Activated effector memory CD4-positive, alpha-beta T cell treated with Interleukin-2 at 50 U/mL for 16 hours (primary cell): ENCODE measurements around the gene MORN1.
A peak's percentile ranks its signal among the peaks of the same experiment; 100 is the strongest.
"Not testable (repeated sequence)": the region's sequence is repeated elsewhere in the genome, so short reads cannot be mapped to it uniquely, and the experiment has no call there.

Experiments used
- DNase-seq: peaks from one replicate; pipeline ENCODE4 v3.0.0-alpha.2; 2020

The MORN1 gene

GRCh38 chr1:2302292-2302925 lies 88.9 kb downstream of the MORN1 start:
- DNase-seq: no peak

- DNase-seq: no peak
Measured at GRCh38 chr1:2301607-2302291, 89.6 kb downstream of the MORN1 start.

- DNase-seq: peak; percentile 89
Measured at GRCh38 chr1:2300851-2301606, 90.3 kb downstream of the MORN1 start.

DNA sequence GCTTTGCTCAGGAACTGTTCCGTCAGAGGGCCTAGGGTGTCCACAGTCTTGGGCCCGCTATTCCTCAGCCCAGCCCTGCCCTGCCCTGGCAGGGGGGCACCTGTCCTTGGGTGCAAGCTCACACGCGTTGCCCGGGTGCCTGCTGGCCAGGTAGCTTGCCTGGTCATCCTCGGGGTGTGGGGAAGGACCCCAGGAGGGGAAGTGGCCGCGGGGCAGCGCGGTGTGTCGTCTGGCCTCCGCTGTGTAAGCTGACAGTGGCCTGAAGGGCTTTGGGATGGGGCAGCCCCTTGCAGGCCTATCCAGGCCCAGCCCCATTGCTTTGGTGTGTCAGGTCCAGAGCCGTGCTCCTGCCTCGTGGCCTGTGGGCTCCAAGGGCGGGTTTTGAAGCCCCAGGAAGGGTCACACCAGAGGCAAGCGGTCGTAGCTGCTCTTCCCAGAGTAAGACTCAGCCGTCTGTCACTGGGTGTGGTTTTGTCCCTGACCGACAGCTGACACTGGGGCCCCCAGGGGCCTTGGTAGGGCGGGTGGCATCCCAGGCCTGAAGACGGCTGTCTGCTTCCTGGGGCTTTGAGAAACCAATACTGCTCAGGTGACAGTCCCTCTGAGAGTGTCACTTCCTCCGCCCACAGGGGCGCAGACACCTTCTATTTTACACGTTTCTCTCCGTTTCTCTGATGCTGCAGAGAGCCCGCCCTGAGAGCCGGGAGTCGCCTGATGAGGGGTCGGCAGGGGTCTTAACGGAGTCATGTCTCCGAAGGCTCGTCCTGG lies 91.2 kb downstream of the MORN1 start:
- DNase-seq: peak; percentile 62

DNA sequence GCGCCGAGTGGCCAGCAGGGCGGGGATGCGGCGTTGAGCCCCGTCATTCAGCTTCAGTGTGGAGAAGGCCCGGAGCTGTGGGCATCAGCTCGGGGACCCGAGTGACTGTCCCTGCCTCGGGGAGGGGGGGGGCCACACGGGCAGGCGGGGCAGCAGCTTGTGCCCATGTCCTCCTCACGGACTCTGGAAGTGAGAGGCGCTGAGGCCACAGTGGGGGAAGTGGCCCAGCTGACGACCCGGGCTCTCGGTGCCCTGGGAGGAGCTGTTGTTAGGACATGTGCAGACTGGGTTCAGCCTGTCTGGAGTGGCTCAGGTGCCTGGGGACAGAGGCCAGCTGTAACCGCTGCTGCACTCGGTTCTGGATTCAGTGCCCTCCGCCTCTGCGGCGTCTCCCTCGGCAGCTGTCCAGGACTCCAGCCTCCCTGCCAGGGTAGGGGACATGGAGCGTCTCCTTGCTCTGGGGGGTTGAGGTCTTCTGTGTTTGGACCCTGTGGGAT lies 92.2 kb downstream of the MORN1 start:
- DNase-seq: no peak

DNA sequence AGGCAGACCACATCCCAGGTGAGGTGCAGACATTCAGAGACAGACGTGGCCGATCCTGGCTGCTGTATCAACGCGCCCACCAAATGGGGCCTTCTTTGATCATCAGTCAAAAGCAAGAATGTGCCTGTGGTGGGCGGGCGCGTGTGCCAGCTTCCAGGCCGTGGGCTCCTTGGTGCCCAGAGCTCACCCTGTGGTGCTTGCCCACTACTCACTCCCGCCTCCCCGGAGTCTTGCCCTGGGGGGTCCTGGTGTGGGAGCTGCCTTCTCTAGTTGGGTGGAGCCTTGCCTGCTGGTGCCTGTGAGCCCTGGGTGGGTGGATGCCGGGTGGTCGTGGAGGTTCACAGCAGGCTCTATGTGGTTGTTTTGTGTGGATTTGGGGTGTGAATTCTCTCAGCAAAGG lies 92.7 kb downstream of the MORN1 start:
- DNase-seq: no peak

GRCh38 chr1:2297246-2298011 lies 93.9 kb downstream of the MORN1 start:
- no peak for DNase-seq

- no peak for DNase-seq
Measured at GRCh38 chr1:2296614-2297013, 94.7 kb downstream of the MORN1 start.

DNA sequence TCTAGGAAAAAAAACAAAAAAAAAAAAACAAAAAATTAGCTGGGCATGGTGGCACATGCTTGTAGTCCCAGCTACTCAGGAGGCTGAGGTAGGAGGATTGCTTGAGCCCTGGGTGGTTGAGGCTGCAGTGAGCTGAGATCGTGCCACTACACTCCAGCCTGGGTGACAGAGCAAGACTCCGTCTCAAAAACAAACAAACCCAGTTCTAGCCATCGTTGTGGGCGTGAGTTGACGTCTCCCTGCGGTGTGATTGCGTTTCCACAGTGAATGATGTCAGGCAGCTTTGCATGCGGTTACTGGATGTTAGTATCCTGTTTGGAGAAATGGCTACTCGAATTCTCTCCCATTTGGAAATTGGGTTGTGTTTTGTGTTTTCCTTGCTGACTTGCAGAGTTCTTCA lies 95.1 kb downstream of the MORN1 start:
- not testable (repeated sequence) for DNase-seq

GRCh38 chr1:2295526-2295925 lies 95.8 kb downstream of the MORN1 start:
- no peak for DNase-seq

DNA sequence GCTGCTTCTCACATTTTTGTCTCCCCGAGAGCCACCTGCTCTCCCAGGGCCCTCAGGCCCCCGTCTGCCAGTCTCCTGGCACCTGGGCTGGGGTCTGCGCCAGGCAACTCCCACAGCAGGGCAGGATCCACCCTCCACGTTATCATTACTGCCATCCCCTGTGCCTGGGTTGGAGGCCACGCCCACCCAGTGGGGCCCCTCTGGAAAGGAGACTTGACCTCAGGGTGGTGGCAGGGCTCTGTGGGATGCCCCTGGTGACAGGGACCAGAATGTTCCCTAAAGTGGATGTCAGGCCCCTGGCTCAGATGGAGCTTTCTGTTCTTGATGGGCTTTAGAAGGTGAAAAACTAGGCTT lies 96.7 kb downstream of the MORN1 start:
- DNase-seq: no peak

- DNase-seq: no peak
Measured at GRCh38 chr1:2294033-2294724, 97.2 kb downstream of the MORN1 start.

- DNase-seq: no peak
Measured at GRCh38 chr1:2292725-2293450, 98.5 kb downstream of the MORN1 start.

DNA sequence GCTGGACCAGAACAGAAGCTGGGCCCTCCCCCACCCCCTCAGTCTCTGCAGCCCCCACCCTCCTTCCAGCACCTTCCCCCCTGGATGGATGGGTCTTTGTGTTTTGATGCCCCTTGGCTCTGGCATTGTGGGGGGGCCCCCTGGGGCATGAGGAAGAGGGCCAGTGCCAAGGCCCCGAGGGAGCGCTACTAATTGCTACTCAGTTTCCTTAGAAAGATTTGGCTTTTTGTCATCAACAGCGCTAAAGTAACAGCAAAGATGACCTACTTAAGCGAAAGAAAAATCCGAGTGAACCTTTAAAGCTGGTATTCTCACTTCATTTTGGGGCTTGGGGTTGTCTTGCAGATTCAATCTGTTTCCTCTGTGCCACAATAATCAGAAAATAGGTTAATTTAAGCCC lies 99.8 kb downstream of the MORN1 start:
- no peak for DNase-seq

DNA sequence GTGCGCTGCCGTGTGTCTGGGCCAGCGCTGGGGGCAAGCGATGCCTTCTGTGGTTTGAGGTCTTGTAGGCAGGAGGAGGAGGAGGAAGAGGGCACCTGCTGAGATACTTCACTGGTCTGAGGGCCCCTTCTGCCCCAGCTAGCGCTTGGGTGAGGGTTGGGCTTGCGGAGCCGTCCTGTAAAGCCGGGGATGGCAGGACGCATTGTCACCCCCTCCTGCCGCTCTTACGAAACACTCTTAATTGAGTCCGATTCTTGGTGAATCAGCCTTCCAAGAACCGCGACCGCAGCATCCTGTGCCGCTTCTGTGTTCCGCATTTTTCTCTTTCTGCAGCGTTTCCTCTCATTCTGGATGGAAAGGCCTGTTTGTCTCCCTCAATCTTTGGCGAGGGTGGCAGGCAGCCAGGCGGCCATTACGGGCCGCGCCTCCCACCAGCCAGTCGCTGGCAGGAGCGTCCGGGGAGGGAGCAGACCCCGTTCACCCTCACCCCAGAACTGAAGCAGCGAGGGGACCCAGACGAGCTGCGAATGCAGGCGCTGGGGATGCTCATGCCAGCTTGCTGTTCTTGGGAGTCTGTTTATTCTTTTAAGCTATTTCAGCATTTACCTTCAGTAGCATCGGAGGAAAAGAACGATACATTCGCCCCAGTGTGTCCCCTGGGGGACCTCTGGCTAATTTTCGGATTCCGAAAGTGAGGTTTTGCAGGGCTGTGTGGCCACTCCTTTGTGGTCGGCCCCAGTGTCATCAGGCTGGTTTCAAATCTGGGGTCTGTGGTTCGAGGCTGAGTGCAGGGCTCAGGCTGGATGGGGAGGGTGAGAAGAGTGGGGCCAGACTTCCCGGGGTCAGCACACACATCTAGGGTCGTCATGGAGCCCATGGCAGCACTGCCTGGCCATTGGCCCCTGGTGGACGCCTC lies 100.5 kb downstream of the MORN1 start:
- peak; percentile 78 for DNase-seq

DNA sequence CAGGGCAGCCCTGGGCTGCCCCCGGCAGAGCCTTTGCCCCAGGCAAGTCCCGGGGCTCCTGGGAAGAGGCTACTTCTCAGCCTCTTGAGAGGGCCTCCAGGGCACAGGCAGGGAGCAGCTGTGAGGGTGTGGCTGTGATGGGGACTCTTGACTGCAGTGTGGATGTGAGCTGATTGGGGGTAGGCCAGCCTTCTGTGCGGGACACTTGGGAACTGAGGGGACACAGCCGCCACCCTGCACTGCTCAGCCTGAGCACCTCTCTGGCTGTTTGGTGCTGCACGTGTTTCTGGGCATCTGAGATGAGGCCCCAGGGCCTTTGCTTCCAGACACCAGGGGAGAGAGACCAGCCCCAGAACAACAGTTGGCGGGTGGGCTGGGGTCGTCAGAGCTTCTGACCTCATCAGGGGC lies 101.2 kb downstream of the MORN1 start:
- peak; percentile 14 for DNase-seq

- no peak for DNase-seq
Measured at GRCh38 chr1:2289607-2290006, 101.7 kb downstream of the MORN1 start.

- DNase-seq: no peak
Measured at GRCh38 chr1:2288816-2289536, 102.4 kb downstream of the MORN1 start.

- DNase-seq: no peak
Measured at GRCh38 chr1:2288311-2288710, 103.0 kb downstream of the MORN1 start.
